SK-N-SH (cell line): Measurements from ENCODE around the gene HCN4. TPM values are rescaled to one million over a fixed set of nuclear protein-coding genes. Genes with fewer than 3 reads are reported as not detected.

Experiments used
- CTCF ChIA-PET: fragments of 300-600, 350-600 bp; formaldehyde crosslinking; extraction: SDS; loops from one replicate; lab custom pipeline; 2021; lab: Yijun Ruan, JAX
- POLR2A ChIA-PET: fragments of 350-600 bp; sonication (Branson Sonifier 250); formaldehyde crosslinking; extraction: SDS; loops from one replicate; lab custom pipeline; 2020; ENCODE audit warnings: antibody characterized with exemption, inconsistent platforms; lab: Yijun Ruan, JAX
- DNase-seq: peaks from one replicate; pipeline ENCODE4 v3.0.0; 2012
- H2AFZ ChIP-seq: fragments of 200-600 bp; sonication (generic); 2 replicates; pipeline ENCODE4 v1.8.1; 2016; ENCODE audit warnings: antibody characterized with exemption, mild to moderate bottlenecking, low read depth
- H3F3A ChIP-seq: fragments of 200-600 bp; sonication (generic); replicated peaks from 2 replicates; pipeline ENCODE3; 2016; ENCODE audit warnings: antibody characterized with exemption, mild to moderate bottlenecking; ENCODE audit not compliant: insufficient read depth
- H3K27ac ChIP-seq, 2 experiments: fragments of 200-500 bp in 1 of 2; fragments of 200-600 bp in 1 of 2; sonication (Bioruptor generic) in 1 of 2; sonication (generic), shearing (Covaris generic) in 1 of 2; 2 replicates each; pipeline versions ENCODE4 v1.5.1 to v1.6.1; 2014 to 2016; ENCODE audit warnings: low read depth in 2 of 2, inconsistent platforms in 1 of 2, low read length in 1 of 2, mild to moderate bottlenecking in 1 of 2, mixed read lengths in 1 of 2
- H3K27me3 ChIP-seq: fragments of 200-600 bp; sonication (generic), shearing (Covaris generic); 2 replicates; pipeline ENCODE4 v1.6.1; 2016; ENCODE audit warnings: mixed run types; ENCODE audit not compliant: insufficient read depth
- H3K36me3 ChIP-seq, 2 experiments: fragments of 200-500 bp in 1 of 2; fragments of 200-600 bp in 1 of 2; sonication (Bioruptor generic) in 1 of 2; sonication (generic) in 1 of 2; replicated peaks in 1 of 2; 2 replicates each; pipeline versions ENCODE3 to v1.5.1; 2014 to 2016; ENCODE audit warnings: low read length in 1 of 2, mild to moderate bottlenecking in 1 of 2; ENCODE audit not compliant: insufficient read depth in 2 of 2, control insufficient read depth in 1 of 2
- H3K4me1 ChIP-seq, 2 experiments: fragments of 200-500 bp in 1 of 2; fragments of 200-600 bp in 1 of 2; sonication (Bioruptor generic) in 1 of 2; sonication (generic), shearing (Covaris generic) in 1 of 2; 2 replicates each; pipeline versions ENCODE4 v1.5.1 to v1.6.1; 2014 to 2016; ENCODE audit warnings: low read depth in 1 of 2, low read length in 1 of 2, mixed run types in 1 of 2; ENCODE audit not compliant: insufficient read depth in 2 of 2, control insufficient read depth in 1 of 2
- H3K4me2 ChIP-seq: fragments of 200-600 bp; sonication (generic), shearing (Covaris generic); 2 replicates; pipeline ENCODE4 v1.6.1; 2017; ENCODE audit warnings: mixed run types
- H3K4me3 ChIP-seq, 2 experiments: fragments of 200-500 bp in 1 of 2; fragments of 200-600 bp in 1 of 2; sonication (Bioruptor generic) in 1 of 2; sonication (generic), shearing (Covaris generic) in 1 of 2; 2 replicates each; pipeline versions ENCODE4 v1.5.1 to v1.8.1; 2014 to 2016; ENCODE audit warnings: low read depth in 2 of 2, inconsistent platforms in 1 of 2, low read length in 1 of 2, mild to moderate bottlenecking in 1 of 2, mixed read lengths in 1 of 2, moderate library complexity in 1 of 2
- H3K79me2 ChIP-seq: fragments of 200-600 bp; sonication (generic); 2 replicates; pipeline ENCODE4 v1.8.1; 2017; ENCODE audit warnings: mild to moderate bottlenecking; ENCODE audit not compliant: insufficient read depth
- H3K9ac ChIP-seq: fragments of 200-600 bp; sonication (generic); 2 replicates; pipeline ENCODE4 v1.6.1; 2017; ENCODE audit warnings: mixed run types
- H3K9me2 ChIP-seq: fragments of 200-600 bp; sonication (generic); 2 replicates; pipeline ENCODE4 v1.6.1; 2017; ENCODE audit warnings: mixed run types
- H3K9me3 ChIP-seq: fragments of 200-600 bp; sonication (generic); 2 replicates; pipeline ENCODE4 v1.6.1; 2017; ENCODE audit warnings: mixed run types, mild to moderate bottlenecking, moderate library complexity
- H4K20me1 ChIP-seq: fragments of 200-600 bp; sonication (generic); 2 replicates; pipeline ENCODE4 v1.6.1; 2017; ENCODE audit warnings: mild to moderate bottlenecking, mixed run types; ENCODE audit not compliant: insufficient read depth
- CTCF ChIP-seq: fragments of 200-600 bp; sonication (generic); IDR thresholded peaks from 2 replicates; pipeline ENCODE4 v1.6.1; 2017; ENCODE audit warnings: antibody characterized with exemption, mild to moderate bottlenecking, moderate library complexity
- ELF1 ChIP-seq: IDR thresholded peaks from 2 replicates; pipeline ENCODE4 v1.4.0; 2012
- EZH2phosphoT487 ChIP-seq: fragments of 200-600 bp; sonication (generic); IDR thresholded peaks from 2 replicates; pipeline ENCODE4 v1.6.1; 2017; ENCODE audit warnings: low read depth, mixed run types, mild to moderate bottlenecking, antibody characterized with exemption, moderate library complexity, borderline replicate concordance
- FOSL2 ChIP-seq: IDR thresholded peaks from 2 replicates; pipeline ENCODE4 v1.4.0; 2012; ENCODE audit warnings: low read depth, mild to moderate bottlenecking, moderate library complexity, borderline replicate concordance
- FOXJ3 ChIP-seq: sonication (generic); formaldehyde crosslinking; IDR thresholded peaks from 2 replicates; pipeline ENCODE4 v1.5.1; 2020; ENCODE audit warnings: mild to moderate bottlenecking, missing genetic modification reagents
- FOXM1 ChIP-seq: IDR thresholded peaks from 2 replicates; pipeline ENCODE4 v1.4.0; 2012; ENCODE audit warnings: low read depth, mild to moderate bottlenecking
- GABPA ChIP-seq: IDR thresholded peaks from 2 replicates; pipeline ENCODE4 v1.4.0; 2012; ENCODE audit warnings: low read depth, mild to moderate bottlenecking
- GATA2 ChIP-seq: sonication (generic); formaldehyde crosslinking; IDR thresholded peaks from 2 replicates; pipeline ENCODE4 v1.5.0; 2020; ENCODE audit warnings: mild to moderate bottlenecking, missing genetic modification reagents
- JUND ChIP-seq: IDR thresholded peaks from 2 replicates; pipeline ENCODE4 v1.4.0; 2012
- MXI1 ChIP-seq: IDR thresholded peaks from 2 replicates; pipeline ENCODE4 v1.6.1; 2012; ENCODE audit warnings: mild to moderate bottlenecking, low read depth, low read length, improper control_type of control experiment
- NFIC ChIP-seq: IDR thresholded peaks from 2 replicates; pipeline ENCODE4 v1.4.0; 2012; ENCODE audit warnings: borderline replicate concordance
- NRF1 ChIP-seq: IDR thresholded peaks from 2 replicates; pipeline ENCODE4 v1.6.1; 2012; ENCODE audit warnings: low read depth, mild to moderate bottlenecking, low read length
- PBX3 ChIP-seq: IDR thresholded peaks from 2 replicates; pipeline ENCODE4; 2012
- POLR2AphosphoS5 ChIP-seq: IDR thresholded peaks from 2 replicates; pipeline ENCODE4 v1.6.1; 2012; ENCODE audit warnings: low read depth, low read length
- RCOR1 ChIP-seq: fragments of 150-350 bp; IDR thresholded peaks from 2 replicates; pipeline ENCODE4 v1.6.1; 2017; ENCODE audit warnings: antibody characterized with exemption, low read length
- REST ChIP-seq: IDR thresholded peaks from 2 replicates; pipeline ENCODE4 v1.6.1; 2012; ENCODE audit warnings: mild to moderate bottlenecking, low read depth, low read length, moderate library complexity
- RFX5 ChIP-seq: IDR thresholded peaks from 2 replicates; pipeline ENCODE4 v1.6.1; 2012; ENCODE audit warnings: mild to moderate bottlenecking, improper control_type of control experiment, low read length
- SIN3A ChIP-seq: IDR thresholded peaks from 2 replicates; pipeline ENCODE4 v1.6.1; 2012; ENCODE audit warnings: low read depth, mild to moderate bottlenecking, low read length, moderate library complexity, borderline replicate concordance
- SMC3 ChIP-seq: IDR thresholded peaks from 2 replicates; pipeline ENCODE4 v1.6.1; 2012; ENCODE audit warnings: low read depth, low read length, improper control_type of control experiment
- TAF1 ChIP-seq: IDR thresholded peaks from 2 replicates; pipeline ENCODE4 v1.6.1; 2012; ENCODE audit warnings: low read depth, mild to moderate bottlenecking, low read length, moderate library complexity, borderline replicate concordance
- YY1 ChIP-seq: IDR thresholded peaks from 2 replicates; pipeline ENCODE4 v1.4.0; 2012; ENCODE audit warnings: low read depth, mild to moderate bottlenecking
- WGBS: methylation state at CpG from one replicate; pipeline ENCODE4 v1.1.6; 2017; ENCODE audit warnings: low lambda C conversion rate; 5-methylcytosine and 5-hydroxymethylcytosine counted together
- polyA plus RNA-seq, 3 experiments: library from polyadenylated mRNA; depleted of rRNA; stranded (reverse); fragments of >200 nt; gene quantifications; 2 replicates each; pipeline ENCODE4 v1.2.3, GENCODE V29; 2012

The HCN4 gene
- polyA plus RNA-seq, 1 of the 3 experiments (the other 2 are of a cell fraction), result not detected

GRCh38 chr15:73389971-73390544 is 21.3 kb upstream of the HCN4 start:
- no peak overlapping the region for H3K4me3 ChIP-seq
- no peaks in the 10 kb centered on the region for H3K79me2 ChIP-seq
- H3K9ac ChIP-seq, result no peak overlapping the region
- H3F3A ChIP-seq, result no peaks in the 10 kb centered on the region
- no peak overlapping the region for H3K4me2 ChIP-seq
- H2AFZ ChIP-seq, result no peak overlapping the region
- ChIA-PET POLR2A (no interaction called here), CTCF (no interaction called here)
- H4K20me1 ChIP-seq, result no peaks in the 10 kb centered on the region
- WGBS, result 54% methylated on average over 2 of the region's 2 CpGs
- no peaks in the 10 kb centered on the region for H3K9me3 ChIP-seq
- peaks cover 0 to 3% of the 10 kb centered on the region in 2 experiments; a peak in 1 of 4 replicates for H3K4me1 ChIP-seq
- no peaks in the 10 kb centered on the region for H3K9me2 ChIP-seq
- TF ChIP-seq MXI1, result no peak
- TF ChIP-seq CTCF, result no peak
- TF ChIP-seq YY1, result no peak
- TF ChIP-seq FOSL2, result no peak
- no peak for TF ChIP-seq NFIC
- no peak for TF ChIP-seq SIN3A
- H3K27me3 ChIP-seq, result no peaks in the 10 kb centered on the region; the same call in 1 of the 2 replicates
- no peaks in the 10 kb centered on the region for H3K36me3 ChIP-seq
- no peak overlapping the region for H3K27ac ChIP-seq
- no peak for DNase-seq

- WGBS, result 59% methylated on average over 2 of the region's 2 CpGs
- DNase-seq, result no peak
- Histone ChIP-seq H3K4me2 (no peak overlapping the region), H2AFZ (no peak overlapping the region), H3K9me3 (no peaks in the 10 kb centered on the region), H3K9me2 (no peaks in the 10 kb centered on the region), H3K36me3 (no peaks in the 10 kb centered on the region), H3F3A (no peaks in the 10 kb centered on the region), H4K20me1 (no peaks in the 10 kb centered on the region), H3K9ac (no peak overlapping the region), H3K4me3 (no peak overlapping the region), H3K27me3 (no peaks in the 10 kb centered on the region; the same call in 1 of the 2 replicates), H3K4me1 (peaks cover 0 to 3% of the 10 kb centered on the region in 2 experiments; a peak in 1 of 4 replicates), H3K27ac (no peak overlapping the region), H3K79me2 (no peaks in the 10 kb centered on the region)
- TF ChIP-seq REST (no peak), SMC3 (no peak), ELF1 (no peak), RCOR1 (no peak), JUND (no peak), EZH2phosphoT487 (no peak), RFX5 (no peak), GATA2 (CRISPR knock-in tag) (no peak), FOSL2 (no peak), NRF1 (no peak), FOXM1 (no peak), POLR2AphosphoS5 (no peak), FOXJ3 (CRISPR knock-in tag) (no peak), TAF1 (no peak), GABPA (no peak), PBX3 (no peak)
- CTCF ChIA-PET, result no interaction called here
- POLR2A ChIA-PET, result no interaction called here
Measured at GRCh38 chr15:73389539-73389938, 20.8 kb upstream of the HCN4 start.
